HepG2 (cell line): ENCODE measurements around the gene MYO7B.

Experiments
- CTCF ChIP-seq: sonication (generic); formaldehyde crosslinking; IDR thresholded peaks from 2 replicates; pipeline ENCODE4 v1.5.0; 2020; ENCODE audit warnings: mild to moderate bottlenecking, missing genetic modification reagents, moderate library complexity
- E2F1 ChIP-seq: sonication (generic); formaldehyde crosslinking; IDR thresholded peaks from 2 replicates; pipeline ENCODE4 v1.5.0; 2020; ENCODE audit warnings: missing genetic modification reagents
- KDM3A ChIP-seq: IDR thresholded peaks from 2 replicates; pipeline ENCODE4 v1.6.1; 2018; ENCODE audit warnings: low read depth, missing compliant biosample characterization
- NFE2L2 ChIP-seq: fragments of 150-350 bp; IDR thresholded peaks from 2 replicates; pipeline ENCODE4 v1.6.1; 2014; ENCODE audit warnings: low read length
- ZBTB26 ChIP-seq: IDR thresholded peaks from 2 replicates; pipeline ENCODE4 v1.6.1; 2016; ENCODE audit warnings: missing compliant biosample characterization, missing genetic modification reagents, borderline replicate concordance
- ZNF34 ChIP-seq: sonication (generic); formaldehyde crosslinking; IDR thresholded peaks from 2 replicates; pipeline ENCODE4 v1.4.0; 2020; ENCODE audit warnings: mild to moderate bottlenecking, missing genetic modification reagents, borderline replicate concordance
- ZNF879 ChIP-seq: sonication (generic); formaldehyde crosslinking; IDR thresholded peaks from 2 replicates; pipeline ENCODE4 v1.8.1; 2023; ENCODE audit warnings: missing genetic modification reagents

- TF ChIP-seq ZBTB26 (CRISPR knock-in tag) (no peak), ZNF879 (CRISPR knock-in tag) (no peak), CTCF (CRISPR knock-in tag) (no peak), NFE2L2 (no peak), ZNF34 (CRISPR knock-in tag) (no peak), E2F1 (CRISPR knock-in tag) (no peak), KDM3A (CRISPR knock-in tag) (no peak)
These were observed 80.2 kb downstream of the MYO7B start for GRCh38 chr2:127615511-127616166.
